NCI-H2196 (cell line): ENCODE measurements around the gene PIK3R1.

Experiments
- DNase-seq: peaks from one replicate; lab custom pipeline; 2025; ENCODE audit not compliant: unreplicated experiment; lab: John Stamatoyannopoulos, UW

Gene PIK3R1

DNA sequence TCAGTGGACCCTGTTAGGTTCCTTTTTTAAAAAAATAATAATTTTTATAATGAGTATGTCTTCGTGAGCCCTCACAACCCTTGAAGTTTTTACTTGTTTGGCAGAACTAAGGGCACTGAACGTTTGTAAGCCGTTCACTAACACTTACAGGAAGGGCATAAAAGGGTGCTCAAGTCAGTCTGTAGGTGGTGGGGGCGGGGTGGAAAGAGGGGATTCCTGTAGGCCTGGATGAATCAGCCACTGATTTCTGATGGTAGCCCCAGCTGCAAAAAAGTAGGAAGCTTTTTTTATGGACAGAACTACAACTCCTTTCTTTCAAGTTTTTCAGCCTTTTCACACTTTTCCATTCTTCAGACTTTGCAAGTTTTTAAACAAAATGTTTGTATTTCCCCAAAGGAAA lies 35.8 kb downstream of the PIK3R1 start:
- DNase-seq: no peak

DNA sequence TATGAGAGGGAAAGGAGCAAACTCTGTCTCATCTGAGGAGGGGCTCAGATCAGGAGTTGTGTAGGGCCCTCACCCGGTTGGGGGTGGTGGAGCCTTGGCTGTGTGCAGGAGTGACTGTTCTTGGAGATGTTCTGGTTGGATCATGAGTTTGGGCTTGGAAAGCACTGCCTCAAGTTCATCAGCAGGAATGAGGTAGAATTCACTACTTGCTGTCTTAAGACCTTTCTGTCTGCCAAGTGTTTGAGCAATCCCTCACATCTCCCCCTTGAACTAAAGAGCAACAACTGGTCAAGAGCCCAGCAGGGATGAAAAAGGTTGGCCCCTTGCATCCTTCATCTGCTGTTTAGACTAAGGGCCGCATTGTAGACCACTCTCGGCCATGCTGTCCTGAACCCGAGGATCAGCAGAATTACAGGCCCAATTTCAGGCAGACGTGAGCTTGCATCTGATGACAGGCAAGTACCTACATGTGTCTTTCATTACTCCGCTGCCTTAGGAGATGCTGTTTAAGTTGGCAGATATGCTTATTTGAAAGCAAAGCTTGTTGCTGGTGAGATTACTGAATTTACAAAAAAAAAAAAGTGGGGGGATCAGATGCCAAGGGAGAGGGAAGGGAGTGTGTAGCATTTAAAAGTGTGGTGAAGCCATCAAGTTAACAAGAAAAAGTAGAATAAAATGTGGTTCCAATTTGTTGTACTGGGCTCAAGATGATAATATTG lies 36.4 kb downstream of the PIK3R1 start:
- no peak for DNase-seq

DNA sequence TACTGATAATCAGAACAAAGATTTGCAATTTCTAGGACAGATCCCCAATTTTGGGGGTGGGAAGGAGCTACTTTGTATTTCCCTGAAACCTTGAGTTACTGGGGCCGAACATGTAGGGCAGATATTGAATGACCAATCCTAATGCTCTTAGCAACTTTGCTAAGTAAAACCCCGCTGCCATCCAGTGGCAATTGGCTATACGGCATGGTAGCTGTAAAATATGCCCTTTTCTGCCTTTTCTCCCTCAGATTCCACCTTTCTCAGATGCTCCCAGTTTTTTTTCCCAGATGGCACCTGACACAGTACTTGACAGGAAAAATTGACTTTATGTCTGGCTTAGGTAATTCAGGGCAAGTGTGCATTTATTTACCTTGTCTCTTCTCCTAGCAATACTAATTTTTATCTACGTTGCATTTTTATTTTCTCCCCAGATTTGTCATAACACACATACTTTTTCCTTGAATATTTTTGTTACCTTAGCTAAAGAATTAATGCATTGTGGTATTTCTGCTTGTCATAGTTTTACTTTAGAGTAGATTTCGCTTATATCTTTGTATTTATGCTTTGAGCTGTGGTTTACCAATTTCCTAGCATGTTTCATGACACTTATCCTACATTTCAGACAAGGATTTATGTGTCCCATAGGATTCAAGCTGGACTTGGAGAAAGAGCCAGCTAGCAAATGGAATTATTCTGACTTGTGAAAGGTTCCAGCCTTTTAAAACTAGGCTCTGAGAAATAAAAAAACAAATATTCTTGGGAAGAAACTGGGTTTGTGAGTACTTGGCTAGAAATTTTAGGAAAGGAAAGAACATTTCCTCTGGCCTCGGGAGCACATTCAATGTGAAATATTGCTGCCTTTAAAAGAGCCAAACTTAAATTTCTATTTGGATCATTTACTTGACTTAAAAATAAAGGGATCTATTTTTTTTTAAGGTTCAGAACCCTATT lies 37.4 kb downstream of the PIK3R1 start:
- DNase-seq: peak; percentile 4

DNA sequence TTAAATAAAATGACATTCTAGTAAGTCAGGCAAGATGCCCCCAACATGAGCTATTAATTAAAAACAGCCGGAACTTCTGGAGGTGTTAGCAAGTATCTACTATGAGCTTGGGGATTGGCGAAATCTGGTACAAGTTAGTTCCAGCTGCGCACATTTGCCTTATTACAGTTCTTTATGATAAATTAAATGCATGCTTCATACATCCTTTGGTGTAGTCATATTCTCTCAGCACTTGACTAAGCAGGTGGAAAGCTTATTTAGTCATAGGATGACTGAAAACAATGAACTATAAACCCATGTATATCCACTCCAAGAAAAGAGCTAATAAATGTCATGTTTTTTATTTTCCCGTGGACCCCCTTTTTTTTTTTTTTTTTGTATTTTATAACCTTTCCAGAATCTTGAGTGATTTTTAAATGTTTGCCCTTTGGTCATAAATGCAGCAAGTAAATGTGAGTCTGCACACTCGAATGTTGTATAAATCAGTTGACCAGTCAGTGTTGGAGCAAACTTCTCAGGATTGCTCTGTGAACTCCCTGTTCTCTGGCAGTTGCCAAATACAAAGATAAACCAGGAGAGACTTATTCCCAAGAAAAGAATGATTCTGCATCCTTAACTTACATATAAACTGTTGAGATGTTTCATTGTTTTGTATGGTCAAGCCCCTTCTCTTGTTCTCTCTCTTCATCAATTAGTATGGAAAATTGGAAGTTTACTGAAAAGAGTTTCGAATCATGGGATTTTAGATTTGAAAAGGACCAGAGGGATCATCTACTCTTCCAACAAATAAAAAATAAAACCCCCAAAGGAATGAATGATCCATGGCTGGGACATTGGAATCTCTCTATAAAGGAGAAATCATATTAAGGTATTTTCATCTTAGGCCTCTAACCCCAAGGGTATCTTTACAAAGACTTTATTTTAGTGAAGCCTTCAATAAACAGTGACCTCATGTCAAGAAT lies 38.3 kb downstream of the PIK3R1 start:
- no peak for DNase-seq

DNA sequence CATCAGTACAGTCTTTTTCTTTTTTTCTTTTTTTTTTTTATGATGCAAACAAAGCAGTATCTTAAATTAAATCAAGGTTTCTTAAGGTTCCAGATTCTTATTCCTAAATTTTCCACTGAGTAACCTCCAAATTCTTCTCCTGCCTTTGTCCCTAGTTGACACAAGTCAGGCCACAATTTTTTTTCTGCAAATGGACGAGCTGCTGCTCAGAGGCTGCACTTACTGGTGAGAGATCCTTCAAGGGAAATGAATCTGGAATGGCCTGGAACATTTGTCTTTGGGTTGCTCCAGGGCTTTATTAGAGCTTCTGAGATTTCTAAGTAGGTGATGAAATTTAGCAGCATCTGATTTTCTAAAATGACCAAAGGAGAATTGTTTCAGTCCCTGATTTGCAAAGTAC lies 39.3 kb downstream of the PIK3R1 start:
- no peak for DNase-seq

DNA sequence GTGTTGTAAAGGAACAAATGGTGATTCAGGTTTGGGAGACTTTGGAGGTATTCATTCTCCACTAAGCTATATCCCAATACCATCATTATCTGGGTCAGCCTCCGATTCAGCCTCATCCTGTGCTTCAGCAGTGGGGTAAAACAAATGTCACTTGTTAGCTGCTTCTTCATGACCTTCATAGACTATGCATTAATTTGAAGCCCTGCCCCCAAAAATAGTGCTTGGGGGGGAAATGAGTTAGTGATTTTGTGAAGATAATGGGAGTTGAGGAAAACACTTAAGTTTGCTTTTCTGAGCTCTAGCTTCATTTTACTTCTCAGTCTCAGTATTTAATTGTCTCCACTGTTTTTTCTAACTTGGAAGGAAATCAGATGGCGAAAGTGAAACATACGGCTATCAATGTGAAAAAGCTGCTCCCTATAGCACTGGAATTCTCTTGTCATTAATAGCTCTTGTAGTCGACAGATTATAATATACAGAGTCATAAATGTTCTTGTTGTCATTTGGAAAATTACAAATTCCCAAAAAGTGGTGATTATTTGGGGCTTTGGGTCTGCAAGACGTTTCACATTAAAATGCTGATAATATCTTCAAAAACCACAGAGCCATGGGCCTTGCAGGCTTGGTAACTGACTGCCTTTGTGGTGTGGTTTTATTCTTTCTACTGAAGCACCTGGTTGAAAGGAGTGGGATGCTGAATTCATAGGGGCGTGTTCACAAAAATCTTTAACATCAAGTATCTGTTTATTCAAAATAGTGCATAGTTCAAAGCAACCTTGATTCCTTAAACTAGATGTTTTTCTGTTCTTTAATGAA lies 40.0 kb downstream of the PIK3R1 start:
- no peak for DNase-seq

DNA sequence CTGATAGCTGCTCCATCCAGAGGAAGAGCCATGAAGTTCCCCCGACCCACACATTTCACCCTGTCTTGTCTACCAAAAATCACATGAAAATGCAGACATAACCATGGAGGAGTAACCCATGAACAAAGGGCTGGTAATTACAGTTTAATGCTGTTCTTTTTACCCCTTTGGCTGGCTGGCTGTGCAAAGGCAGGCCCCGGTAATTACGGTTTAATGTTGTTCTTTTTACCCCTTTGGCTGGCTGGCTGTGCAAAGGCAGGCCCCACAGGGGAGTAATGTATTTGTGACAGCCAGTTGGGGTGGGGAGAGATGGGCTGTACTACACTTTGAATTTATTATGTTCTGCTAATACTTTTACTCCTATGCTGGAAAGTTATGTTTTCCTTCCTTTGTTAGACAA lies 41.7 kb downstream of the PIK3R1 start:
- DNase-seq: no peak

DNA sequence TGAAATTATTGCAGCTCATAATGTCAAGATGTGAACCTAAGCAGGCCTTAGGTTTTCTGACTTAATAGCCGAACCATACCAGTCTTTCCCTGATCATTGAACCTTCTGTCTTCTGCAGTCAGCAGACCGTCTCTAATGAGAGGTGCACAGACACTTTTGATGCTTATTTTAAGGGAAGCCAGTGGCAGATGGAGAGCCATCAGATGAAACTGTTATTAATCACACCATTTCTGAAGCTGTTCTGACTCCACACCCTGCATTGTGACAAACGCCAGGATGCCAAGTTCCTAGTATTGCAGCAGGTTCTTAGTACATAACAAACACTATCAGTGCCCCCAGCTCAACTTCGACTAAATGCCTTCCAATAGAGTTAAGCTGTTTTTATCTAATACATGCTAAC lies 43.0 kb downstream of the PIK3R1 start:
- DNase-seq: no peak

DNA sequence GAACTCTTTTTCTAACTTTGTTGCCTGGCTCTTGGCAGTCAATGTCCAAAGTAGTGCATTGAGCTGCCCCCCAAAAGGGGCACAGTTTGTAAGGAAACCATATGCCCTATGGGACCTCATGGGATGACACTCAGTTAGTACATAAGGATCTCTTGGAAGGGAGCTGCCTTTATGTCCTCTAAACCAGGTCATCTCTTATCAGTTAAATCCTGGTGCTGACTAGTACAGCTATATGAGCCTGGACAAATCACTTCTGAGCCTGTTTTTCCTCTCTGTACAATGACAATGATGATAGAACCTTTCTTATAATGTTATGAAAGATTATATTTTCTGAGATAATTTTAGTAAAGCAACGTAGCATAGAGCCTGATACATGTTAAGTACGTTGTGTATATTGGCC lies 44.1 kb downstream of the PIK3R1 start:
- no peak for DNase-seq

DNA sequence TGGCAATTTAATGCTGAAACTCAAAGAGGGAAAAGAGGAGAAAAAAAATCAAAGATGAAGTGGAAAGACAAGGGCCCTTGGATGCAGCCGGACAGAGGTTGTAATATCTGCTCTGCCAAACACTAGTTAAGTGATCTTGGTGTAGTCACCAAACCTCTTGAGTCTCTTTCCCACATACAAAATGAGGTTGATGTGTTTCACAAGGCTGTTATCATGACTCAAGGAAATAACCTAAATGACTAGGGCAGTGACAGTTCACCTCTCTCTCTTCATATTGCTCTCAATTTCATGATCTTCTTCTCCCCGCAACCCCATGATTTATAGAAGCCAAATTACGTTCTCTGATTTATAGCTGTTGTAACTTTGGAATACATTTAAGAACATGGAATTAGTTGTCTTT lies 44.9 kb downstream of the PIK3R1 start:
- DNase-seq: no peak

DNA sequence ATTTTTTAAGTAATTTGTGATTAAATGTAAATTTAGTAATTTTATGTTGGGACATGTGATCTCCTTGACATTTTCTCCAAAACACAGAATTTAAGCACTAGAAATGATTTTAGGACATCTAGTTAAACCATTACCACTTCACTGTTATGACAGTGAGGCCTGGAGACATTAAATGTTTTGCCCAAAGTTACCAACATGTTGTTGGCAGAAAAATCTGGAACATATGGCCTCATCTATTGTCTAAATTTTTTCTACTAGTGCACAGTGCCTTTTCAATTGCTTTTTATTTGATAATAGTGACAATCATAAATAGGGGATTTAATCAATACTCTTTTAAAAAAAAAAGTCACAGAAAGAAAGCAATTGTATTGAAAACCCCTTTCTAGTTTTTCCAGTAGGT lies 45.6 kb downstream of the PIK3R1 start:
- no peak for DNase-seq

DNA sequence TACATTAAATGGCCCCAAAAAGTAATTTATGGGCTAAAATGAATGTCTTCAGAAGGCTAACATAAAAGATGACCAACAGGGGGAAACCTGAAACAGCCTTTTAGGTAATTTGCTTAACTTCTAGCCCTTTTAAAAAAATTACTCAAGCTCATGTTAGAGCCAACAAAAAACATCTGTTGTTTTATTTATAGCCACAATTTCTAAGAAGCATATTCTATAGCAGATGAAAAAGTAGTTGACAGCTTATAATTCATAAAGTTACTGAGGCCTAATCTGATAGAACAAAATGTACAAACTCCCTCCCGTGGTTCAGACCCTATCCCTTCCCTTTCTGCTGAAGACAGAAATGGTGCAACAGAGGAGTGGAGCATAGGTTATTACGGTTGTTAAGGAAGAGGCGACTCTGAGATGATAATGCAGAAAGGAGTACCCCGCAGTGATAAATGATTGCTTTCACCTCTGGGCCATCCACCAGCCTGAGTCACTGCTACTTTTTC lies 46.1 kb downstream of the PIK3R1 start:
- DNase-seq: no peak

DNA sequence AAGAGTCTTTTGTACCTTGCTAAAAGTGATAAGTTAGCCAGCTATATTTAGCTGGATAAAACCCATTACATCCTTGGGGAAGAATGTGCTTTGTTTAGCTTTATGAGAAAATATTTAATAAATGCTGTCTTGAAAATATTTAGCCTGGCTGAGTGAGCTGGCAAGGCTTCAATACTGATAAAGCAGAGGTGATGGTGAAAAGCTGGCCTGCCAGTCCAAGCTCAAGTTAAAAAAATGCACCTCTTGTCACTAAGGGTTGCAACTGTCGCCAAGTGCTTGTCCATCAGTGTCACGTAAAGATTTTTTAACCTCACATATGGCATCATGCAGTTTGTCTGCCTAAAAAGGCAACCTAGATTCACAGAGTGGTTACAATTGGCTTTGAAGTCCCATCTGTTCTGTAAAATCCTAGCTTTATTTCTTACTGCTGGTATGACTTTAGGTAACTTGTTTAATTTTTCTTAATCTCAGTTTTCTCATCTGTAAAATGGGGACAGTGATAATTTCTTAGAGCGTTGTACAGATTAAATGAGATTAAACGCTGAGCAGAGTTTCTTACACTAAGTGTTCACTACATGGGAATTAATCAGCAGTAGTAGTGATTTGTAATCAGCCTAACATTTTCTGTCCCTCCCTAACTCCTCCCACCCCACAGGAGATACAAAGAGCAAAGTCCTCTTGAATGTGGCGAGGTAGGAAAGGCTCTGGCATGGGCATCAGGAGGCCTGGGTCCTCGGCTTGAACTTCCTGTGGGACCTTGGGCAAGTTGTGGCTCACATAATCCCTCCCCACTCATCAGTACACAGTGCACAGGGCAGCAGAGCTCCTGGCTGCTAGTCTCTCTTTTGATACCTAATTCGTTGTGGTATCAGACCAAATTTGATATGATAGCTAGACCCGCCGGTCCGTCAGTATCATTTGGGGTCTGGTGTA lies 48.7 kb downstream of the PIK3R1 start:
- no peak for DNase-seq

DNA sequence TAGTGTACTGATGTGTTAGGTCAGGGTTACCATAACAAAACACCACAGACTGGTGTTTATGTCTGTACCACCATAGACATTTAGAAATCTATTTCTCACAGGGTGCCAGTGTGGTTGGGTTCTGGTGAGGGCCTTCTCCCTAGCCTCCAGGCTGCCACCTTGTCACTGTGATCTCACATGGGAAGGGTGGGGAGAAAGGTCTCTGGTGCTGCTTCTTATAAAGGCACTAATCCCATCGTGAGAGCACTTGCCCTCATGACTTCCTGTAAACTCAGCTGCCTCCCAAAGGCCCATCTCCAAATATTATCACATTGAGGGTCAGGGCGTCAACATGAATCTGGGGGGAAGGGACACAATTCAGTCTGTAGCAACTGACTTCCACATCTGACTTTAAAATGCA lies 49.8 kb downstream of the PIK3R1 start:
- no peak for DNase-seq

DNA sequence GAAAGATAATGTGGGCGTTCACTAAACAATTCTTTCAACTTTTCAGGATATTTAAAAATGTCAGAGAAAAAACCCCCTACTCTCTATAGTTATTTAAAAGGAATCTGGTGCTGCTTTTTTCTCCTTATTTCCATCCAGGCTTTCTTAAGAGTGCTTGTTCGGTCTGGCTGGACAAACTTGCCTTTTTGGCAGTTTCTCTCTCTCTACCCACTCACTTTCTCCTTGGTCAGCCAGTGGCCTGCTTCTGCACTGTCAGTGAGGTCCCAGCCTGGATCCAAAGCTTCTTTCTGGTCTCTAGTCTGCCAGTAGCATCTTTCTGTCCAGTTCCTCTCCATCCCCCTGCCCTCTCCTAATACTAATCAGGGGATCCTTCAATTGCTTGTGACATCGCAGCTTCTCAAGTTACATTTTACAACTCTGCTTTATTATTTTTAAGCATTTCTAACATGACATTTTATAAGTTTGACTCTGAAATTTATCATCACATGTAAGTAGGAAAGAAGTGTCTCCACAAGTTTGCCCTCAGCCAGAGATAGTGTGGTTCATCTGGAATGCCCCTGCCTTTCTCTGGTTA lies 50.4 kb downstream of the PIK3R1 start:
- no peak for DNase-seq

DNA sequence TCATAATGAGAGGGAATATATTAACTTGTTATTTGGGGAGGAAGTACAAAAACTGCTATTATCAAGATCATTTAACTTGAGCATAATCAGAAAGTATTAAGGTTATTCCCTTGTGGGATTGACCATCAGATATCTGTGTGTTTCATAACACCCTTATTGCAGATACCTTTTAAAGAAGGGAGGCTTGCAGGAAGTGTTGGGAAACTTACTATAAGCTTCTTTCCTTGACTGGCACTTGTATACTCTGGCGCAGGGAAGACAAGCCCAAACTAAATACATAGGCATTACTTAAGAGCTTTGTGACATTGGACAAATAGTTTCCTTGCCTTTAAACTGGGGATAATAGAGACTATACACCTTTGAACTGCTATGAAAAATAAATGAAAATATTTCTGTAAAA lies 50.9 kb downstream of the PIK3R1 start:
- DNase-seq: no peak

DNA sequence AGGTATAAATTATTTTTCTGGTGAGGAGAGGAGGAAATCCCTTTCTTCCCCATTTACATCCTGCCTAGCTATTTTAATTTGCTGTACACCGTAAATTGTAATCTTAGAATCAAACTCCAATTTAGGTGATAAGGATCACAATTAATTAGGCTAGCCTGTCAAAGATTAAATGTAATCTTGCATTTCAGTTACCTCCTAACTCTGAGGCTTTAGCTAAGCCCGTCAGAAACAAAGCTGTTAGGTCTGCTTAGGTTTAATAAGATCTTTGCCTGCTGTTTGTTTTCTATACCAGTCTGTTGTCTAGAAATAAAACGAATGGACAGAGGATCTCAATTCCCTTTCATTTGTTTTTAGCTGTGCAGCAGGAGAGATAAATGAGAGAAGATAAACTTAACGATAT lies 51.5 kb downstream of the PIK3R1 start:
- no peak for DNase-seq

DNA sequence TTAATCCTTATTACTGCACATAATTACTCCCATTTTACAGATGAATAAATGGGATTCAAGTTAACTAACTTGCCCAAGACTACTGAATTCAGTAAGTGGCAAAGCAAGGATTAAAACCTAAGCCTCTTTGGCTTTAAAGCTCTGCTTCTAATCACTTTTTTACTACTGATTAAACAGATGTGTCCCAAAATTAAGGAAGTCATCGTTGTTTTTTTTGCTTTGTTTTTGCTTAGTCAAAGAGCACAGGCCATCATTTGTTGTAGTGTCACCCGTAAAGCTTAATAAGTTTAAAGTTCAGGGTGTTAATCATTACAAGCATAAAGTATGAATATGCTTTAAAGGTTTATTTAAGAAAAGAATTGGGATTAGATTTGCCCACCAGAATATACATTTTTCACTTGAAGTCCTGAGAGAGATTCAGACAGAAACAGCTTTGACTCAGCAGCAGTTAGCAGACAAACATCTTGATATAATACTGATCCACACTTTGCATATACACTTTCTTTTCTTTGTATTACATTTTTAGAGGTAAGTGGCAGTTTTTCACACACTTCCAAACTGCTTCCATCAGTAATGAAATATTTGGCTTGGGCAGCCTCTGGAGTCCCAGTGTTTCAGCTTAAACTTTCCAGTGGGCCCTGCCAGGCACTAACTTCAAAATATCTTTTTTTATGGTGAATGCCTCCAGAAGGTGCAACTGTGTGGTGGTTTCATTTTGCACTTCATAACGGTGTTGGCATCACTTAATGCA lies 52.7 kb downstream of the PIK3R1 start:
- no peak for DNase-seq
